H1 (cell line): ENCODE results near the gene SMYD3. TPM values are rescaled to one million over a fixed set of nuclear protein-coding genes. Genes with fewer than 3 reads are reported as not detected.

ENCODE experiments used
- CTCF ChIA-PET: fragments of 300-600 bp; sonication (Branson Sonifier 250); formaldehyde crosslinking; loops from one replicate; lab custom pipeline; 2021; ENCODE audit not compliant: partially characterized antibody; lab: Charles Lee
- POLR2A ChIA-PET: fragments of 300-600 bp; sonication (Branson Sonifier 250); formaldehyde crosslinking; loops from one replicate; lab custom pipeline; 2021; ENCODE audit warnings: inconsistent platforms; ENCODE audit not compliant: partially characterized antibody; lab: Charles Lee
- DNase-seq, 2 experiments: peaks; one replicate each; pipeline versions ENCODE4 v3.0.0 to v3.0.0-alpha.2; 2010 to 2022; ENCODE audit warnings: low spot score in 2 of 2, low read depth in 1 of 2, mixed read lengths in 1 of 2
- FAIRE-seq: peaks from 2 replicates; lab custom pipeline; 2011; peaks lifted over from hg19 to GRCh38; lab: Jason Lieb, UNC
- H2AFZ ChIP-seq: 2 replicates; pipeline ENCODE4 v1.8.1; 2012; ENCODE audit warnings: low read length, inconsistent platforms
- H2AK5ac ChIP-seq: 2 replicates; pipeline ENCODE4 v1.6.1; 2013; ENCODE audit warnings: low read depth, low read length
- H2BK120ac ChIP-seq: replicated peaks from 2 replicates; pipeline ENCODE3; 2013; ENCODE audit warnings: low read depth, low read length, inconsistent platforms
- H2BK12ac ChIP-seq: 2 replicates; pipeline ENCODE4 v1.6.1; 2013; ENCODE audit warnings: low read depth, low read length
- H2BK15ac ChIP-seq: 2 replicates; pipeline ENCODE4 v1.6.1; 2013; ENCODE audit warnings: low read length
- H2BK20ac ChIP-seq: 2 replicates; pipeline ENCODE4 v1.6.1; 2013; ENCODE audit warnings: low read length
- H2BK5ac ChIP-seq: 2 replicates; pipeline ENCODE4 v1.6.1; 2013; ENCODE audit warnings: low read depth, low read length
- H3K14ac ChIP-seq: 2 replicates; pipeline ENCODE4 v1.6.1; 2013; ENCODE audit warnings: inconsistent platforms; ENCODE audit not compliant: insufficient read length
- H3K18ac ChIP-seq: 2 replicates; pipeline ENCODE4 v1.6.1; 2013; ENCODE audit warnings: low read length; ENCODE audit errors: extremely low read depth
- H3K23ac ChIP-seq: 2 replicates; pipeline ENCODE4 v1.6.1; 2013; ENCODE audit warnings: inconsistent platforms; ENCODE audit not compliant: insufficient read length
- H3K23me2 ChIP-seq: 2 replicates; pipeline ENCODE4 v1.6.1; 2013; ENCODE audit warnings: low read depth, low read length
- H3K27ac ChIP-seq: 2 replicates; pipeline ENCODE4 v1.6.1; 2011; ENCODE audit warnings: low read depth, low read length, inconsistent platforms
- H3K27me3 ChIP-seq, 4 experiments: replicated peaks in 1 of 4; 1 replicate in 1 of 4; 2 replicates in 3 of 4; pipeline versions ENCODE4 v1.6.1 to v1.8.1; 2011 to 2013; ENCODE audit warnings: low read length in 3 of 4, mild to moderate bottlenecking in 3 of 4, inconsistent platforms in 2 of 4, mixed read lengths in 2 of 4, moderate library complexity in 1 of 4; ENCODE audit not compliant: control insufficient read depth in 3 of 4, insufficient read depth in 3 of 4; ENCODE audit errors: extremely low read depth in 1 of 4
- H3K36me3 ChIP-seq, 4 experiments: 2 replicates each; pipeline versions ENCODE4 v1.6.1 to v1.8.1; 2011 to 2013; ENCODE audit warnings: mild to moderate bottlenecking in 4 of 4, low read length in 3 of 4, moderate library complexity in 2 of 4, control low read depth in 1 of 4, inconsistent platforms in 1 of 4; ENCODE audit not compliant: insufficient read depth in 4 of 4, control insufficient read depth in 2 of 4
- H3K4ac ChIP-seq: replicated peaks from 2 replicates; pipeline ENCODE3; 2013; ENCODE audit warnings: low read length, low read depth, mixed read lengths, inconsistent platforms; ENCODE audit not compliant: insufficient read length
- H3K4me1 ChIP-seq, 4 experiments: replicated peaks in 1 of 4; 1 replicate in 1 of 4; 2 replicates in 3 of 4; pipeline versions ENCODE4 v1.6.1 to v1.8.1; 2011 to 2013; ENCODE audit warnings: low read length in 3 of 4, inconsistent platforms in 2 of 4, mixed read lengths in 1 of 4; ENCODE audit not compliant: insufficient read depth in 4 of 4, control insufficient read depth in 3 of 4
- H3K4me2 ChIP-seq, 2 experiments: 2 replicates each; pipeline versions ENCODE4 v1.6.1 to v1.8.1; 2011 to 2013; ENCODE audit warnings: low read depth in 2 of 2, low read length in 2 of 2, control low read depth in 1 of 2, inconsistent platforms in 1 of 2, mild to moderate bottlenecking in 1 of 2; ENCODE audit not compliant: insufficient read depth in 1 of 2
- H3K4me3 ChIP-seq, 4 experiments: fragments of 200-600, 300-600 bp in 1 of 4; sonication (generic), shearing (Covaris generic), sonication (Bioruptor Twin) in 1 of 4; 2 replicates each; pipeline versions ENCODE4 v1.5.1 to v1.8.1; 2011 to 2016; ENCODE audit warnings: low read length in 4 of 4, low read depth in 3 of 4, control low read depth in 2 of 4, inconsistent platforms in 2 of 4, mild to moderate bottlenecking in 2 of 4, mixed read lengths in 1 of 4, moderate library complexity in 1 of 4; ENCODE audit not compliant: insufficient read depth in 2 of 4; ENCODE audit errors: extremely low read depth in 1 of 4
- H3K56ac ChIP-seq: replicated peaks from 2 replicates; pipeline ENCODE3; 2013; ENCODE audit warnings: low read depth, mild to moderate bottlenecking, mixed read lengths, low read length, inconsistent platforms; ENCODE audit not compliant: insufficient read length
- H3K79me1 ChIP-seq: 2 replicates; pipeline ENCODE4 v1.6.1; 2013; ENCODE audit warnings: low read depth, low read length, control low read depth
- H3K79me2 ChIP-seq, 2 experiments: 2 replicates each; pipeline versions ENCODE4 v1.6.1 to v1.8.1; 2012 to 2013; ENCODE audit warnings: low read length in 2 of 2, mild to moderate bottlenecking in 2 of 2, inconsistent platforms in 1 of 2; ENCODE audit not compliant: insufficient read depth in 2 of 2, control insufficient read depth in 1 of 2
- H3K9ac ChIP-seq, 4 experiments: replicated peaks in 1 of 4; 1 replicate in 1 of 4; 2 replicates in 3 of 4; pipeline versions ENCODE4 v1.6.1 to v1.8.1; 2011 to 2013; ENCODE audit warnings: low read depth in 3 of 4, low read length in 3 of 4, control low read depth in 2 of 4, mild to moderate bottlenecking in 2 of 4, moderate library complexity in 2 of 4, inconsistent platforms in 1 of 4; ENCODE audit errors: extremely low read depth in 1 of 4
- H3K9me3 ChIP-seq, 2 experiments: 2 replicates each; pipeline versions ENCODE4 v1.6.1 to v1.8.1; 2012 to 2013; ENCODE audit warnings: mild to moderate bottlenecking in 2 of 2, moderate library complexity in 2 of 2, control low read depth in 1 of 2, inconsistent platforms in 1 of 2, low read depth in 1 of 2, low read length in 1 of 2, mixed read lengths in 1 of 2; ENCODE audit not compliant: insufficient read depth in 2 of 2
- H4K20me1 ChIP-seq, 2 experiments: replicated peaks in 1 of 2; 2 replicates each; pipeline versions ENCODE3 to v1.8.1; 2011 to 2013; ENCODE audit warnings: inconsistent platforms in 2 of 2, low read length in 2 of 2, mild to moderate bottlenecking in 1 of 2; ENCODE audit not compliant: insufficient read depth in 2 of 2, control insufficient read depth in 1 of 2
- H4K5ac ChIP-seq: 2 replicates; pipeline ENCODE4 v1.6.1; 2013; ENCODE audit warnings: low read length, low read depth, mixed read lengths, inconsistent platforms; ENCODE audit not compliant: insufficient read length
- H4K8ac ChIP-seq: 2 replicates; pipeline ENCODE4 v1.8.0; 2013; ENCODE audit warnings: mild to moderate bottlenecking, moderate library complexity, low read length, inconsistent platforms; ENCODE audit not compliant: insufficient read depth; ENCODE audit errors: extremely low read depth
- H4K91ac ChIP-seq: replicated peaks from 2 replicates; pipeline ENCODE3; 2013; ENCODE audit warnings: low read length, mixed read lengths, inconsistent platforms; ENCODE audit not compliant: insufficient read length
- ATF2 ChIP-seq: IDR thresholded peaks from 2 replicates; pipeline ENCODE4 v1.6.1; 2012; ENCODE audit warnings: low read length, inconsistent platforms
- CHD1 ChIP-seq: IDR thresholded peaks from 2 replicates; pipeline ENCODE4 v1.6.1; 2012; ENCODE audit warnings: low read depth, low read length, improper control_type of control experiment
- CHD2 ChIP-seq: IDR thresholded peaks from 2 replicates; pipeline ENCODE4 v1.6.1; 2012; ENCODE audit warnings: low read length, improper control_type of control experiment
- HDAC2 ChIP-seq, 2 experiments: fragments of 300-600 bp in 1 of 2; sonication (generic) in 1 of 2; IDR thresholded peaks; 2 replicates each; pipeline ENCODE4 v1.6.1; 2011 to 2012; ENCODE audit warnings: low read depth in 2 of 2, low read length in 2 of 2, mild to moderate bottlenecking in 2 of 2, moderate library complexity in 2 of 2, borderline replicate concordance in 1 of 2, inconsistent platforms in 1 of 2
- JUN ChIP-seq: IDR thresholded peaks from 2 replicates; pipeline ENCODE4 v1.6.1; 2011; ENCODE audit warnings: low read depth, mild to moderate bottlenecking, improper control_type of control experiment, low read length
- JUND ChIP-seq: IDR thresholded peaks from 2 replicates; pipeline ENCODE4 v1.6.1; 2011; ENCODE audit warnings: mild to moderate bottlenecking, improper control_type of control experiment, low read length
- NANOG ChIP-seq: IDR thresholded peaks from 2 replicates; pipeline ENCODE4 v1.6.1; 2011; ENCODE audit warnings: low read length, low read depth, mild to moderate bottlenecking, inconsistent platforms; ENCODE audit not compliant: insufficient read depth, poor library complexity, severe bottlenecking
- POLR2AphosphoS5 ChIP-seq: IDR thresholded peaks from 2 replicates; pipeline ENCODE4 v1.6.1; 2011; ENCODE audit warnings: low read depth, low read length
- RXRA ChIP-seq: IDR thresholded peaks from 2 replicates; pipeline ENCODE4 v1.6.1; 2011; ENCODE audit warnings: low read depth, mild to moderate bottlenecking, low read length, moderate library complexity; ENCODE audit not compliant: insufficient read depth
- SIRT6 ChIP-seq: IDR thresholded peaks from one replicate; pipeline ENCODE4 v1.7.1; 2012; ENCODE audit warnings: low read length, inconsistent platforms
- SUZ12 ChIP-seq: fragments of 200-600 bp; sonication (generic); IDR thresholded peaks from 2 replicates; pipeline ENCODE4 v1.6.1; 2012; ENCODE audit warnings: mild to moderate bottlenecking, inconsistent platforms, low read length, moderate library complexity, mixed read lengths
- TAF1 ChIP-seq: IDR thresholded peaks from 2 replicates; pipeline ENCODE4 v1.6.1; 2011; ENCODE audit warnings: mild to moderate bottlenecking, low read depth, low read length
- TEAD4 ChIP-seq: IDR thresholded peaks from 2 replicates; pipeline ENCODE4 v1.6.1; 2012; ENCODE audit warnings: low read depth, low read length, inconsistent platforms, mixed read lengths
- ZNF274 ChIP-seq: IDR thresholded peaks from 2 replicates; pipeline ENCODE4 v1.7.0; 2012; ENCODE audit warnings: low read length, borderline replicate concordance; ENCODE audit errors: extremely low read depth
- WGBS, 2 experiments: shearing (Covaris generic) in 1 of 2; methylation state at CpG; one replicate each; pipeline versions ENCODE4 v1.1.6 to v1.1.7; 2013 to 2015; ENCODE audit warnings: low lambda C conversion rate in 2 of 2, mixed read lengths in 2 of 2, inconsistent platforms in 1 of 2, low coverage in 1 of 2, missing lambda C conversion rate in 1 of 2; ENCODE audit not compliant: insufficient replicate concordance in 2 of 2, insufficient coverage in 1 of 2, insufficient read length in 1 of 2; ENCODE audit errors: extremely low coverage in 1 of 2, missing lambda C conversion rate in 1 of 2; 5-methylcytosine and 5-hydroxymethylcytosine counted together
- polyA plus RNA-seq, 7 experiments: library from polyadenylated mRNA; depleted of rRNA in 3 of 7; stranded (reverse) in 5 of 7; unstranded in 2 of 7; fragments of >200 nt in 5 of 7; fragments of 200-250 nt in 2 of 7; gene quantifications; 1 replicate in 5 of 7; 2 replicates in 1 of 7; 4 replicates in 1 of 7; pipeline versions ENCODE4 v1.2.1 to v1.2.3, GENCODE V29; 2011 to 2013; ENCODE audit warnings: missing spikeins in 2 of 7, mixed read lengths in 2 of 7
- total RNA-seq: library from RNA; stranded (reverse); fragmentation: NEBNext Ultra II Directional; extraction: Animal tissue kit (Norgen Biotek cat#: 25700); gene quantifications from 2 replicates; pipeline ENCODE4 v1.2.1, GENCODE V29; 2021

Gene SMYD3
- total and polyA plus RNA-seq, 2 of the 8 experiments (the other 6 are each of a cell fraction or from before 2014, with no cell fraction given): 17.3 to 25.4 TPM

- Histone ChIP-seq H3K56ac (no peak overlapping the region), H3K9me3 (peaks cover 0 to 8% of the 10 kb centered on the region in 2 experiments; a peak in 1 of 4 replicates), H3K36me3 (no peaks in the 10 kb centered on the region), H2BK12ac (no peak overlapping the region), H3K4me2 (no peak overlapping the region), H3K23me2 (no peaks in the 10 kb centered on the region), H4K91ac (no peak overlapping the region), H3K27me3 (no peaks in the 10 kb centered on the region), H2BK15ac (no peak overlapping the region), H3K79me1 (no peaks in the 10 kb centered on the region; the same call in 1 of the 2 replicates), H3K27ac (no peak overlapping the region), H4K5ac (no peak overlapping the region), H2AK5ac (no peak overlapping the region), H3K9ac (no peak overlapping the region), H3K18ac (no peak overlapping the region), H2BK120ac (no peak overlapping the region), H3K79me2 (no peaks in the 10 kb centered on the region), H2BK20ac (no peak overlapping the region), H4K8ac (peak overlapping the region; percentile 85), H3K4ac (no peak overlapping the region), H3K4me1 (0 out of 7 replicates have a peak, but pooled peaks cover 0 to 2% (median 0%) of the 10 kb centered on the region in 4 experiments), H3K23ac (no peak overlapping the region), H2AFZ (no peak overlapping the region), H4K20me1 (no peaks in the 10 kb centered on the region), H3K4me3 (no peak overlapping the region), H2BK5ac (no peak overlapping the region), H3K14ac (no peak overlapping the region)
- 92% methylated on average over 7 of the region's 7 CpGs; no CpG with 5 or more reads in 1 of the 2 experiments for WGBS, 2 experiments
- FAIRE-seq (no peak), DNase-seq (no peak)
- ChIA-PET CTCF (no interaction called here), POLR2A (no interaction called here)
- TF ChIP-seq CHD1 (no peak), JUND (no peak), POLR2AphosphoS5 (no peak), SIRT6 (no peak), JUN (no peak), ZNF274 (no peak), SUZ12 (no peak), ATF2 (no peak), CHD2 (no peak), TAF1 (no peak), HDAC2 (IDR thresholded peaks at IDR 0.05; ENCODE audit: borderline replicate concordance in 1 of 2, low read depth in 2 of 2, low read length in 2 of 2) (no peak), TEAD4 (no peak), RXRA (no peak), NANOG (no peak)
These were observed 93.6 kb downstream of the SMYD3 start for GRCh38 chr1:246413430-246413829.
